Measurements from ENCODE around the gene SETD4. TPM values are rescaled to one million over a fixed set of nuclear protein-coding genes. Genes with fewer than 3 reads are reported as not detected.

SETD4 gene
- total RNA-seq, 8 experiments from 2014 or later = 12.8 to 28.1 (median 20.5) TPM

Other genes with a start within 250 kb of the SETD4 start
- 10 to 100 TPM in 7 of 8 experiments, 1 to 10 TPM in 1; 7.9 to 58.6 (median 23.3) TPM for gene CBR1, start 9.5 kb upstream of the SETD4 start, total RNA-seq
- gene CBR3, start 74.6 kb upstream of the SETD4 start, total RNA-seq = 10 to 100 TPM in 3 of 8 experiments, 1 to 10 TPM in 1, under 1 TPM in 1, not detected in 3; 0.16 to 16.7 (median 10.7) TPM
- gene DOP1B, start 96.3 kb upstream of the SETD4 start, total RNA-seq = 10 to 100 TPM in 5 of 8 experiments, 1 to 10 TPM in 3; 7.6 to 32.6 (median 11.5) TPM

All from motor neuron (in vitro differentiated cells).